GM10266 (cell line): ENCODE data around the gene KCNG2.
"Not testable (repeated sequence)": the region's sequence is repeated elsewhere in the genome, so short reads cannot be mapped to it uniquely, and the experiment has no call there.

Experiments
- DNase-seq: peaks from one replicate; pipeline ENCODE4 v3.0.0; 2012; ENCODE audit errors: extremely low spot score
- CTCF ChIP-seq: IDR thresholded peaks from 2 replicates; pipeline ENCODE4 v1.5.1; 2012; ENCODE audit warnings: mild to moderate bottlenecking, low read depth; ENCODE audit not compliant: control insufficient read depth, insufficient read depth; ENCODE audit errors: missing control alignments

The KCNG2 gene

DNA sequence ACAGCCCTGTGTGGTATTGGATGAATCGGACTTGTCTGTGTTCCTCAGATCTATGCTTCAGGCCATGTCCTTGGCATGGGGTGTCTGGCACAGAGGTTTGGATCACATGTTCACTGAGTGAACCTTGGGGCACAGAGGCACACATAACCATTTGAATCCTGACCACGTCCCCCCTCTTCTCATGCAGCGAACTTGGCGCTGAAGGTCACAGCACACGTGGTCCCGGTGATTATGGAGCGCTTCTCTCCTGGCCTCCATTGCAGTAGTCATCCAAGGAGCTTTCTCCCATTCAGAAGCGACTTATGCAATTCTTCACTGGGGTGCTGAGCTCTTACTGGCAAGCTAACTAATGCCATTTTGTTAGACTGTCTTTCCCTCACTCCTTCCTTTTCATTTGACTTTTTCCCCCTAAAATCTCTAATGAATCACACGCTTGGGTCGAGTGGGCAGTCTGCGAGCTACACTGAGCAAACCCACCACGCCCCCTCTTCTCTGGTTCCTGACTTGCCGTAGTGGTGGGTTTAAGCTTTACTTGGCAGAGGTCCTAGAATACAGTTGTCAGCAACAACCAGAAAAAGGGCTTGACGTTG, 59.4 kb downstream of the KCNG2 start:
- DNase-seq = no peak
- no peak for TF ChIP-seq CTCF

DNA sequence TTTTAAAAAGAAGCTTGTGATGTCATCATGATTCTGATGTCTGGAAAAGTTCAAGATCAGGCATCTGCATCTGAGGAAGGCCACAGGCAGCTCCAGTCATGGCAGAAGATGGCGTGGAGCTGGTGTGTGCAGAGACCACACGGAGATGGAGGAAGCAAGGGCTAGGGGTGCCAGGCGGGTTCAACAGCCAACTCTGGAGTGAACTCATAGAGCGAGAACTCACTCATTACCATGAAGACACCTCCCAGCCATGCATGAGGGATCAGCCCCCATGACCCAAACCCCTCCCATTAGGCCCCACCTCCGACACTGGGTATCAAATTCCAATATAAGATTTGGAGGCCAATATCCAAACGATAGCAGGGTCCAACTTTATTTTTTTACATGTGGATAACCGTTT, 61.6 kb downstream of the KCNG2 start:
- no peak for DNase-seq
- no peak for TF ChIP-seq CTCF

DNA sequence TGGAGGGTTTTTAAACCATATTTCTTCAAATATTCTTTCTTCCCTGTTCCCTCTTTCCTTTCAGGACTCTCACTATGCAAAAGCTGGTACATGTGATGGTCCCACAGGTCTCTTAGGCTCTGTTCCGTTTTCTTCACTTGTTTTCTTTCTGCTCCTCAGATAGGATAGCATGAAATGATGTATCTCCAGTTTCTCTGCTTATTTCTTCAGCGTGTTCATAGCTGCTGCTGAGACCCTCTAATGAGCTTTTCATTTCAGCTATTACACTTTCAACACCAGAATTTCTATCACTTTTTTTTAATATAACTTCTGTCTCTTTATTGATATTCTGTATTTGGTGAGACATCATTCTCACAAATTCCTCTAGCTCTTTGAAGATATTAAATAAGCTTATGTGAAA, 63.9 kb downstream of the KCNG2 start:
- DNase-seq = no peak
- no peak for TF ChIP-seq CTCF

DNA sequence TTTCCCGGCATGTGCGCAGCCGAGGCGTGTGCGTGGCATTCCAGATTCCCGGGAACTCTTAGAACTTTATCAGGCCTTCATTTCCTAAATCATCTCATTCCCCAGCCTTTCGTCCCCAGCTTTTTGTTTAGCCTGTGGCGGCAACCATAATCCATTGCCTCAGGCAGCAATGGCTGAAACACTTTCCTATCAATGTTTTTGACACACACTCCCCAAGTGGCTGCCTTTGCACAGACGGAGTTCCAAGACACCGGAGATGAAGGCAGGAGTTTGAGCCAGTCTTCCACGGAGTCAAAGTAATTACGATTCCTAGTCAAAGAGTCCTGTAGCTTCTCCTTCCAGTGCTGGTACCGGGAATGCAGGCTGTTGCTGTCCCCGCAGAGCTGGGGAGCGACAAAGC, 64.8 kb downstream of the KCNG2 start:
- TF ChIP-seq CTCF = no peak
- DNase-seq = no peak

- TF ChIP-seq CTCF = no peak
- no peak for DNase-seq
These were observed 65.6 kb downstream of the KCNG2 start for GRCh38 chr18:79863161-79864005.

GRCh38 chr18:79864006-79864725, 66.4 kb downstream of the KCNG2 start:
- DNase-seq = no peak
- TF ChIP-seq CTCF = no peak

GRCh38 chr18:79864955-79865354, 67.2 kb downstream of the KCNG2 start:
- DNase-seq = not testable (repeated sequence)

GRCh38 chr18:79865951-79866350, 68.2 kb downstream of the KCNG2 start:
- DNase-seq = not testable (repeated sequence)
